Neural crest cell (in vitro differentiated cells): ENCODE data around the gene MLKL. TPM values are rescaled to one million over a fixed set of nuclear protein-coding genes. Genes with fewer than 3 reads are reported as not detected.

Experiments
- DNase-seq: peaks from one replicate; pipeline ENCODE4 v3.0.0; 2021; ENCODE audit warnings: low read depth, mixed read lengths, low spot score
- H3K27ac Mint-ChIP-seq: one replicate; pipeline ENCODE4 v1.8.0; 2021; ENCODE audit warnings: mild to moderate bottlenecking, mixed read lengths; ENCODE audit not compliant: unreplicated experiment
- H3K27me3 Mint-ChIP-seq: 2 replicates; pipeline ENCODE4 v1.8.0; 2021; ENCODE audit warnings: low read depth, mild to moderate bottlenecking, mixed read lengths
- H3K36me3 Mint-ChIP-seq: 2 replicates; pipeline ENCODE4 v1.8.0; 2021; ENCODE audit warnings: low read depth, mild to moderate bottlenecking, mixed read lengths
- H3K4me1 Mint-ChIP-seq: 2 replicates; pipeline ENCODE4 v1.8.0; 2021; ENCODE audit warnings: mixed read lengths
- H3K4me3 Mint-ChIP-seq: one replicate; pipeline ENCODE4 v1.8.0; 2021; ENCODE audit warnings: mild to moderate bottlenecking, mixed read lengths
- H3K9me3 Mint-ChIP-seq: 2 replicates; pipeline ENCODE4 v1.8.0; 2021; ENCODE audit warnings: mixed read lengths
- total RNA-seq: library from RNA; stranded (reverse); gene quantifications from 2 replicates; pipeline ENCODE4 v1.2.1, GENCODE V29; 2021
- TF ChIP-seq, protein P1 (sequence below): fragments of 200-600 bp; sonication (generic); conservative IDR thresholded peaks from 2 replicates; pipeline ENCODE4 v1.5.0; 2021; ENCODE audit warnings: antibody characterized with exemption, mild to moderate bottlenecking

Gene MLKL
- total RNA-seq, 1 donor from 2014 or later: not detected

DNA sequence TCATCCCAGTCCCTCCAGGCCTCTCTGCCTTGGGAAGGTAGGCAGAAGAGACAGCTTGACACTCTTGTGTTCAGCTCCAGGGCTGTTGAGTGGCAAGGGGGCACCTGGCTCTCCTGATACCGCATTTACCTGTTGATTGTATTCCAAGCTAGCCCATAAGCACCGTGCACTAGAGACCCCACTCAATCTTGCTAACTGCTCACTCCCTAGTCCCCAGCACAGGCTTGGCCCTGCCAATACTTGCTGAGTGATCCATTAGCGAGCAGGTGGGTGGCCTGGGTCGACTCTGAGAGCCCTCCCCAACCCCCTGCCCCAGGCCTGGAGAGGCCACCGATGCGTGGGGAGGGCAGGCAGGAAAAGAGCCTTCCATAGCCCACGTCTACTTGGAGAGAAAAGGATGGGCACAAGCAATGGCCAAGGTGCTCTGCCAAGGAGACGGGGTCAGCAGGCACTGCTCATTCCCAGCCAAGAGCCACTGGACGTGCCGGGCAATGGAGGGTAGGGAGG, 44.5 kb upstream of the MLKL start:
- DNase-seq: no peak
- TF ChIP-seq, protein P1, sequence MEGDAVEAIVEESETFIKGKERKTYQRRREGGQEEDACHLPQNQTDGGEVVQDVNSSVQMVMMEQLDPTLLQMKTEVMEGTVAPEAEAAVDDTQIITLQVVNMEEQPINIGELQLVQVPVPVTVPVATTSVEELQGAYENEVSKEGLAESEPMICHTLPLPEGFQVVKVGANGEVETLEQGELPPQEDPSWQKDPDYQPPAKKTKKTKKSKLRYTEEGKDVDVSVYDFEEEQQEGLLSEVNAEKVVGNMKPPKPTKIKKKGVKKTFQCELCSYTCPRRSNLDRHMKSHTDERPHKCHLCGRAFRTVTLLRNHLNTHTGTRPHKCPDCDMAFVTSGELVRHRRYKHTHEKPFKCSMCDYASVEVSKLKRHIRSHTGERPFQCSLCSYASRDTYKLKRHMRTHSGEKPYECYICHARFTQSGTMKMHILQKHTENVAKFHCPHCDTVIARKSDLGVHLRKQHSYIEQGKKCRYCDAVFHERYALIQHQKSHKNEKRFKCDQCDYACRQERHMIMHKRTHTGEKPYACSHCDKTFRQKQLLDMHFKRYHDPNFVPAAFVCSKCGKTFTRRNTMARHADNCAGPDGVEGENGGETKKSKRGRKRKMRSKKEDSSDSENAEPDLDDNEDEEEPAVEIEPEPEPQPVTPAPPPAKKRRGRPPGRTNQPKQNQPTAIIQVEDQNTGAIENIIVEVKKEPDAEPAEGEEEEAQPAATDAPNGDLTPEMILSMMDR: no peak
- Mint-ChIP-seq H3K9me3 (no peaks in the 10 kb centered on the region), H3K4me3 (no peak overlapping the region), H3K36me3 (no peaks in the 10 kb centered on the region), H3K27me3 (no peaks in the 10 kb centered on the region), H3K27ac (no peak overlapping the region), H3K4me1 (peaks cover 24% of the 10 kb centered on the region)

DNA sequence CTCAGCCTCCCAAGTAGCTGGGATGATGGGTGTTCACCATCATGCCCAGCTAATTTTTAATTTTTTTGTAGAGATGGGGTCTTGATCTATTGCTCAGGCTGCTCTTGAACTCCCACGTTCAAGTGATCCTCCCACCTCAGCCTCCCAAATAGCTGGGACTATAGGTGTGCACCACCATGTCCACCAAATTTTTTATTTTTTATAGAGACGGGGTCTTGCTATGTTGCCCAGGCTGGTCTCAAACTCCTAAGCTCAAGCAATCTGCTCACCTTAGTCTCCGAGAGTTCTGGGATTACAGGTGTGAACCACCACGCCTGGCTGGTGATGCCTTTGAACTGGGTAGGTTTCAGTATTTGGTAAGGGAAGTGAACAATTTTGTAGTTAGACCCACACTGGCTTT, 43.9 kb upstream of the MLKL start:
- DNase-seq: no peak
- no peaks in the 10 kb centered on the region for H3K9me3 Mint-ChIP-seq
- peaks cover 21% of the 10 kb centered on the region for H3K4me1 Mint-ChIP-seq
- no peak overlapping the region for H3K27ac Mint-ChIP-seq
- TF ChIP-seq, protein P1: no peak
- H3K4me3 Mint-ChIP-seq: no peak overlapping the region
- no peaks in the 10 kb centered on the region for H3K27me3 Mint-ChIP-seq
- H3K36me3 Mint-ChIP-seq: no peaks in the 10 kb centered on the region

DNA sequence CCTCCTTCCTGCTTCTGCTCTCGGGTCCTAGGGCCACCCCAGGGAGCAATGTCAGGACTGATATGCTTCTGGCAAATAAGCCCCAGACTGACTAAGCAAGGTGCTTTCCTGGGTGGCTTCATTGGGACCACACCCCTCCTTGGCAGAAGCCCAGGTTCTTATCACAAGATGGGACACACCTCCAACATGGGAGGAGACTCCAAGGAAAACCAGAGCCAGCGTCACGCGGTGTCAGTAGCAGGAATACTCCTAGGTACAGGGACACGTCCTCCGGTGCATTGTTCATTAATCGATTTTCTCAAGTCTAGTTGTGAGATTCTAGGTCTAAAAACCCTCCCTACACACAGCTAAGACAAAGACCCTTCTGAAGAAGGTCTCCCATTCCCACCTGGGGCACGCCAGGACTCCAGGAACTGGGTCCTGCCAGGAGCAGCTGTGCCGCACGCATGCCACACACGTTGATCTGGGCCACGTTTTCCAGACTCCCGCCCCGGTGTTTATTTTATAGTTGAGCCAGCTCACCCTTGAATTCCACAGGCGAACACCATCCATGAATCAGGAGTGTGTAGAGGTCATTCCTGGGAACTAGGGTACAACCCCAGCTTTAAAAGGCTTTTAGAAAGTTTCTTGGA, 43.1 kb upstream of the MLKL start:
- Mint-ChIP-seq H3K9me3 (no peaks in the 10 kb centered on the region), H3K27ac (no peak overlapping the region), H3K4me1 (peaks cover 21% of the 10 kb centered on the region), H3K4me3 (no peak overlapping the region), H3K27me3 (no peaks in the 10 kb centered on the region), H3K36me3 (no peaks in the 10 kb centered on the region)
- DNase-seq: no peak
- TF ChIP-seq, protein P1: no peak

DNA sequence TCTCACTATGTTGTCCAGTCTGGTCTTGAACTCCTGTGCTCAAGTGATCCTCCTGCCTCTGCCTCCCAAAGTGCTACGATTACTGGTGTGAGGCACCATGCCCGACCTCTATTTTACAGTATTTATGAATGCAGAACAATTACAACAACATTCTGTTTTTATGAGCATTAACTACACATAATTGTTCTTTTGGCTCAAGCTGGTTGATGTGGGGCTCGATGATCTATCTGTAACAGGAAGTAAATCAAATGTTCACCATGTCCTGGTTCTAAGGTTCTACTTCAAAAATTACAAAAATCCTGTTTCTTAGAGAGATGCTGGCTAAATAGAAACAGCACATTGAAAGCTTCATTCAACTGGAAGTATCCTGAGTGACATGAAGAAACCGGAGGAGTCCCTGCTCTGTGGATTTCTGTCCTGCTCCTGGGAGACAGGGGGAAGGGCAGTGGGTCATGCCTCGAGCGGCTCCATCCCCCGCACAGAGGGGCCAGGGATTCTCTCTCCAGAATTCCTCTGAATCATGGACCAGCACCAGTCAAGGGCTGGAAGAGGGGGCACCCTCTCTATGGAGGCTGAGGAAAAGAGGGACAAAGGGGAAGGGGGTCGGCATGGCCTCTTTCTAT, 42.5 kb upstream of the MLKL start:
- H3K4me3 Mint-ChIP-seq: no peak overlapping the region
- H3K27ac Mint-ChIP-seq: no peak overlapping the region
- H3K9me3 Mint-ChIP-seq: no peaks in the 10 kb centered on the region
- no peaks in the 10 kb centered on the region for H3K36me3 Mint-ChIP-seq
- no peaks in the 10 kb centered on the region for H3K27me3 Mint-ChIP-seq
- H3K4me1 Mint-ChIP-seq: peaks cover 17% of the 10 kb centered on the region
- no peak for DNase-seq
- TF ChIP-seq, protein P1: no peak

DNA sequence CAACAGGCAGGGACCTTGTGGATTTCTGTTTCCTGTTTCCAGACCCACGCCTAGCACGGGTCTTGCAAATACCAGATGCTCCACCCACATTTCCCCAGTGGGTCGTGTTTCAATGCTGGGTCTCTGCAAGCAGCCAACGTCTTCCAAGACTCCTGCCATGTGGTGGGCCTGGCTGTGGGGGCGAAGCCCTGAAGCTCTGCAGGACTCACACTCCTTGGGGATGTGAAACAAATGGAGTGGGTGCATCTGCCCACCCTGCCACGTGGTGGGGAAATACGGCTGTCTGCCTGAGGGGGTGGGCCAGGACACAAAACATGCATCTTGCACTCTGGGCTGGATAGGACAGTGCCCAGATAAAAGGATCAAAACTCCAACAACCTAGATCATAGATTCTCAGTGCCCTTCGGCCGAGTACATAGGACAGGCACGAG, 41.4 kb upstream of the MLKL start:
- no peaks in the 10 kb centered on the region for H3K36me3 Mint-ChIP-seq
- TF ChIP-seq, protein P1: no peak
- H3K27ac Mint-ChIP-seq: no peak overlapping the region
- H3K4me3 Mint-ChIP-seq: no peak overlapping the region
- no peak for DNase-seq
- no peaks in the 10 kb centered on the region for H3K27me3 Mint-ChIP-seq
- peaks cover 9% of the 10 kb centered on the region for H3K4me1 Mint-ChIP-seq
- no peaks in the 10 kb centered on the region for H3K9me3 Mint-ChIP-seq
